ENCODE data around the gene SMAD5. TPM values are rescaled to one million over a fixed set of nuclear protein-coding genes. Genes with fewer than 3 reads are reported as not detected.

The SMAD5 gene
- polyA plus RNA-seq, 3 donors, result 7.9 to 19.2 (median 17.3) TPM

- H3K9me3 Mint-ChIP-seq, result no peaks in the 10 kb centered on the region
- no peak overlapping the region for H3K4me2 ChIP-seq (replicated peaks; ENCODE audit: extremely low read depth, low read length, poor library complexity, severe bottlenecking)
- peak overlapping the region in 1 of 7 donors; percentile 6 for H3K27ac Mint-ChIP-seq
- H3K36me3 ChIP-seq (replicated peaks in 1 of 2; ENCODE audit: control insufficient read depth in 1 of 2, insufficient read depth in 2 of 2, low read length in 2 of 2), result no peaks in the 10 kb centered on the region
- H3K4me1 Mint-ChIP-seq, result peaks cover 3% of the 10 kb centered on the region
- no peaks in the 10 kb centered on the region for H3K4me1 ChIP-seq (ENCODE audit: control insufficient read depth in 1 of 2, insufficient read depth in 2 of 2, low read length in 2 of 2)
- no peak overlapping the region for H3K27ac ChIP-seq (ENCODE audit: low read depth in 1 of 2, low read length in 2 of 2)
- H3K79me2 ChIP-seq (ENCODE audit: insufficient read depth, low read length), result no peaks in the 10 kb centered on the region
- H3K27me3 ChIP-seq (ENCODE audit: control insufficient read depth in 2 of 2, insufficient read depth in 2 of 2, low read length in 2 of 2), result no peaks in the 10 kb centered on the region
- 96% methylated on average over 12 of the region's 14 CpGs for WGBS (ENCODE audit: insufficient coverage)
- no peak overlapping the region for H3K4me3 ChIP-seq (replicated peaks in 1 of 3; ENCODE audit: low read depth in 2 of 3, low read length in 3 of 3)
- H3K4me3 Mint-ChIP-seq, result no peak overlapping the region
- no peak for TF ChIP-seq CTCF (IDR thresholded peaks at IDR 0.05)
- H3K9me3 ChIP-seq (replicated peaks in 1 of 2; ENCODE audit: control insufficient read depth in 1 of 2, insufficient read depth in 1 of 2, low read length in 2 of 2), result no peaks in the 10 kb centered on the region
- DNase-seq, result no peak
- intact Hi-C loops (cut with micrococcal nuclease), result no loop called here
- H3K9ac ChIP-seq (ENCODE audit: insufficient read depth, low read length, poor library complexity, severe bottlenecking), result no peak overlapping the region
- H2AFZ ChIP-seq (ENCODE audit: insufficient read depth, low read depth, low read length, poor library complexity, severe bottlenecking), result no peak overlapping the region
- H3K27me3 Mint-ChIP-seq (ENCODE audit: low read depth in 3 of 3), result peaks cover 9 to 14% (median 10%) of the 10 kb centered on the region in 3 donors
- H4K20me1 ChIP-seq (ENCODE audit: insufficient read depth, low read length), result no peaks in the 10 kb centered on the region
- H3K36me3 Mint-ChIP-seq, result no peaks in the 10 kb centered on the region
These were observed 76.8 kb downstream of the SMAD5 start for GRCh38 chr5:136209346-136209910.

DNA sequence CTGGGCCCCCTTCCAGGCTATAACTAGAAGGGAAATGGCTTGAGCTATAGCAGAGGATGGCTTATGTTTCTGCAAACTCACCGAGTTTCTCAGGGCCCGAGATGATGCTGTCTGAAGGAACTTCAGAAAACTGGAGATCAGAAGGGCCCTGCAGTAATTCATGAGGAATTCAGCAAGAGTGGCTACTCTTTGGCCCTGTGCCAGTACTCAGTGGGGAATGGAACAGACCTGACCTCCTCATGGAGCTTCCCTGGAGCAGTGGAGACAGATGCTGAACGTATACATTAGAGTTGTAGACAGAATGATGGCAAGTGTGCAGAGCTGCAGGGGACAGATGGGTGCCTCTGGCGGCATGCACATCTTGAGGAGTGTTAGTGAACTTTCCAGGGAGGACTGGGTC lies 77.6 kb downstream of the SMAD5 start:
- Histone ChIP-seq H4K20me1 (ENCODE audit: insufficient read depth, low read length) (no peaks in the 10 kb centered on the region), H3K4me3 (replicated peaks in 1 of 3; ENCODE audit: low read depth in 2 of 3, low read length in 3 of 3) (no peak overlapping the region), H2AFZ (ENCODE audit: insufficient read depth, low read depth, low read length, poor library complexity, severe bottlenecking) (no peak overlapping the region), H3K9ac (ENCODE audit: insufficient read depth, low read length, poor library complexity, severe bottlenecking) (no peak overlapping the region), H3K79me2 (ENCODE audit: insufficient read depth, low read length) (no peaks in the 10 kb centered on the region), H3K36me3 (replicated peaks in 1 of 2; ENCODE audit: control insufficient read depth in 1 of 2, insufficient read depth in 2 of 2, low read length in 2 of 2) (no peaks in the 10 kb centered on the region), H3K27ac (ENCODE audit: low read depth in 1 of 2, low read length in 2 of 2) (no peak overlapping the region), H3K27me3 (ENCODE audit: control insufficient read depth in 2 of 2, insufficient read depth in 2 of 2, low read length in 2 of 2) (no peaks in the 10 kb centered on the region), H3K4me2 (replicated peaks; ENCODE audit: extremely low read depth, low read length, poor library complexity, severe bottlenecking) (no peak overlapping the region), H3K4me1 (ENCODE audit: control insufficient read depth in 1 of 2, insufficient read depth in 2 of 2, low read length in 2 of 2) (no peaks in the 10 kb centered on the region), H3K9me3 (replicated peaks in 1 of 2; ENCODE audit: control insufficient read depth in 1 of 2, insufficient read depth in 1 of 2, low read length in 2 of 2) (no peaks in the 10 kb centered on the region)
- 84% methylated on average over 3 of the region's 4 CpGs for WGBS (ENCODE audit: insufficient coverage)
- Mint-ChIP-seq H3K4me1 (peaks cover 3% of the 10 kb centered on the region), H3K27ac (no peak overlapping the region), H3K27me3 (ENCODE audit: low read depth in 3 of 3) (peaks cover 9 to 12% (median 10%) of the 10 kb centered on the region in 3 donors), H3K9me3 (no peaks in the 10 kb centered on the region), H3K4me3 (no peak overlapping the region), H3K36me3 (no peaks in the 10 kb centered on the region)
- no peak for TF ChIP-seq CTCF (IDR thresholded peaks at IDR 0.05)
- intact Hi-C loops (cut with micrococcal nuclease), result loop anchor here (2.0 to 10.0 kb wide), 3 partner anchors 263 to 321 kb away; no protein-coding TSS in a partner anchor
- no peak for DNase-seq

Measured in CD14-positive monocyte (primary cell).